Stomach (tissue), 9 donors: ENCODE measurements around the gene FOXD4L6. TPM values are rescaled to one million over a fixed set of nuclear protein-coding genes. Genes with fewer than 3 reads are reported as not detected.
"Not testable (repeated sequence)": the region's sequence is repeated elsewhere in the genome, so short reads cannot be mapped to it uniquely, and the experiment has no call there.

Experiments
- DNase-seq, 2 donors: peaks; one replicate each; pipeline versions ENCODE4 v3.0.0 to v3.0.0-alpha.2; 2013 to 2019
- H3K27ac ChIP-seq, 5 donors: fragments of 200-600 bp in 4 of 5; sonication (generic) in 4 of 5; one replicate each; pipeline ENCODE4 v1.5.1; 2013 to 2019; ENCODE audit warnings: mild to moderate bottlenecking in 1 of 5, moderate library complexity in 1 of 5
- H3K27me3 ChIP-seq, 3 donors: fragments of 200-600 bp; sonication (generic); one replicate each; pipeline ENCODE4 v1.5.1; 2017 to 2019; ENCODE audit warnings: mixed run types in 1 of 3
- H3K36me3 ChIP-seq, 4 donors: fragments of 200-600 bp; sonication (generic); 1 replicate in 3 of 4; 2 replicates in 1 of 4; pipeline ENCODE4 v1.5.1; 2016 to 2019
- H3K4me1 ChIP-seq, 4 donors: fragments of 200-600 bp; sonication (generic); one replicate each; pipeline ENCODE4 v1.5.1; 2016 to 2019
- H3K4me3 ChIP-seq, 4 donors: fragments of 200-600 bp; sonication (generic) in 3 of 4; one replicate each; pipeline ENCODE4 v1.5.1; 2016 to 2019; ENCODE audit warnings: mild to moderate bottlenecking in 1 of 4
- H3K9me3 ChIP-seq, 4 donors: fragments of 200-600 bp; sonication (generic); one replicate each; pipeline ENCODE4 v1.5.1; 2016 to 2019
- WGBS, 5 donors: extraction: QIAGEN DNeasy Blood & Tissue Kit in 3 of 5; methylation state at CpG; one replicate each; pipeline versions ENCODE4 v1.1.5 to v1.1.7; 2013 to 2018; 5-methylcytosine and 5-hydroxymethylcytosine counted together
- intact Hi-C: fragments of 100-400 bp; cut with DNase I; formaldehyde crosslinking; loops from one replicate; pipeline ENCODE4 v1.15.1; 2023; ENCODE audit warnings: low total_unique reads
- polyA plus RNA-seq, 3 donors: library from polyadenylated mRNA; stranded (reverse); fragments of 200-250 nt; gene quantifications; one replicate each; pipeline ENCODE4 v1.2.3, GENCODE V29; 2013
- total RNA-seq, 5 donors: library from RNA; depleted of rRNA; stranded (reverse); fragments of >200 nt; gene quantifications; one replicate each; pipeline versions ENCODE4 v1.1.0 to v1.2.3, GENCODE V29; 2014 to 2016
- donor health status: healthy with polysubstance abuse.
- donor health status: Bipolar disorder and iron deficiency.
- donor health status: healthy.

FOXD4L6 gene
- total and polyA plus RNA-seq, 8 donors, result 0.12 to 2.3 TPM; not detected in 6

- not testable (repeated sequence) for H3K36me3 ChIP-seq
- no CpG with 5 or more reads among the region's 5 CpGs for WGBS, 5 donors
These were observed 8.8 kb downstream of the FOXD4L6 start for GRCh38 chr9:41119719-41120118.

GRCh38 chr9:41119311-41119710 is 9.2 kb downstream of the FOXD4L6 start:
- H3K4me3 ChIP-seq, H3K36me3 ChIP-seq, H3K9me3 ChIP-seq, H3K27ac ChIP-seq, DNase-seq, intact Hi-C loops, H3K4me1 ChIP-seq: not testable (repeated sequence)
- H3K27me3 ChIP-seq, result peaks cover 0 to 16% (median 0%) of the 10 kb centered on the region in 3 donors
- 31 to 47% (median 42%) methylated on average over 7 of the region's 7 CpGs for WGBS, 5 donors

More at GRCh38 chr9:41119719-41120118, 8.8 kb downstream of the FOXD4L6 start:
- H3K9me3 ChIP-seq, H3K27ac ChIP-seq, intact Hi-C loops, DNase-seq, H3K4me3 ChIP-seq, H3K4me1 ChIP-seq: not testable (repeated sequence)
- H3K27me3 ChIP-seq, result peaks cover 0 to 20% (median 0%) of the 10 kb centered on the region in 3 donors

DNA sequence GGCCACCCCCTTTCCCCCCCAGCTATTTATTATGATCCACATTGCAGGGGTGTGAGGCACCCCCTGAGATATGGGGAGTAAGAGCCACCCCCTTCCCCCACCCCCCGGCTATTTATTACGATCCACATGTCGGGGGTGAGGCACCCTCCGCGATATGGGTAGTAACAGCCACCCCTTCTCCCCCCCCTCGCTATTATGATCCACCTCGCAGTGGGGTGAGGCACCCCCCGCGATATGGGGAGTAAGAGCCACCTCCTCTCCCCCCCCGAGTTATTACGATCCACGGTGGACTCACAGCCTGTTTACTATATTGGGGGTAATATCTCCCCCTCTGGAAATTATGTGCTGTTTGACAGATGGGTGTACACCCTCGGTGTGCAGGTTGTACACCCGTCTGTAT is 15.1 kb downstream of the FOXD4L6 start:
- H3K4me3 ChIP-seq, intact Hi-C loops, H3K4me1 ChIP-seq, H3K36me3 ChIP-seq, H3K27ac ChIP-seq, DNase-seq, H3K9me3 ChIP-seq: not testable (repeated sequence)
- peaks cover 0 to 21% (median 0%) of the 10 kb centered on the region in 3 donors for H3K27me3 ChIP-seq
- WGBS, 5 donors, result 29 to 64% (median 52%) methylated on average over 1 to 9 of the region's 14 CpGs; no CpG with 5 or more reads in 2 of the 5 donors

DNA sequence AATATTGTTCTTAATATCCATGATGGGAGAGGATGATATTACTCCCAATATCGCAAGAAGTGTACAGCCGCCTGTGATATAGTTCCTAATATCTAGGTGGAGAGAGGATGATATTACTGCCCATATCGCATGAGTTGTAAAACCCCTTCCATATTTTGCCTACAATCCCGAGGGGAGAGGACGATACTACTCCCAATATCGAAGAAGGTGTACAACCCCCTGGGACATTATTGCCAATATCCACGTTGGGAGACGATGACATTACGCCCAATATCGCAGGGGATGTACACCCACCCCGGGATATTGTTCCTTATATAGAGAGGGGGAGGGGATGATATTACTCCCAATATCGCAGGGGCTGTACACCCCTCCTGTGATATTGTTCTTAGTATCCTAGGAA is 17.1 kb downstream of the FOXD4L6 start:
- H3K27me3 ChIP-seq, result peaks cover 0 to 35% (median 9%) of the 10 kb centered on the region in 3 donors

DNA sequence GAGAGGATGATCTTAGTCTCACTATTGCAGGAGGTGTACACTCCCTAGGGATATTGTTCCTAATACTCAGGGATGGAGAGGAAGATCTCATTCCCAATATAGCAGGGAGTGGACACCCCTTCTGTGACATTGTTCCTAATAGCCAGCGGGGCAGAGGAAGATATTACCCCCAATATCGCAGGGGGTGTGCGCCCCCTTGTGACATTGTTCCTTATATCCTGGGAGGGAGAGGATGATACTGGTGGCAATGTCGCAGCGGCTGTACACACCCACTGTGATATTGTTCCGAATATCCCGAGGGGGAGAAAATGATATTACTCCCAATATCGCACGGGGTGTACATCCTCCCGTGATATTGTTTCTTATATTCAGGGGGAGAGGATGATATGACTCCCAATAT is 17.6 kb downstream of the FOXD4L6 start:
- H3K36me3 ChIP-seq, H3K4me3 ChIP-seq, intact Hi-C loops, DNase-seq, H3K4me1 ChIP-seq, H3K9me3 ChIP-seq, H3K27ac ChIP-seq: not testable (repeated sequence)
- WGBS, 5 donors, result 46 to 57% (median 47%) methylated on average over 7 to 9 of the region's 10 CpGs
- peaks cover 0 to 36% (median 9%) of the 10 kb centered on the region in 3 donors for H3K27me3 ChIP-seq

More for the DNA sequence above, 17.1 kb downstream of the FOXD4L6 start:
- 77 to 89% (median 80%) methylated on average over 11 to 12 of the region's 12 CpGs for WGBS, 5 donors
- H3K4me3 ChIP-seq, H3K27ac ChIP-seq, H3K4me1 ChIP-seq, intact Hi-C loops, H3K36me3 ChIP-seq, H3K9me3 ChIP-seq, DNase-seq: not testable (repeated sequence)

DNA sequence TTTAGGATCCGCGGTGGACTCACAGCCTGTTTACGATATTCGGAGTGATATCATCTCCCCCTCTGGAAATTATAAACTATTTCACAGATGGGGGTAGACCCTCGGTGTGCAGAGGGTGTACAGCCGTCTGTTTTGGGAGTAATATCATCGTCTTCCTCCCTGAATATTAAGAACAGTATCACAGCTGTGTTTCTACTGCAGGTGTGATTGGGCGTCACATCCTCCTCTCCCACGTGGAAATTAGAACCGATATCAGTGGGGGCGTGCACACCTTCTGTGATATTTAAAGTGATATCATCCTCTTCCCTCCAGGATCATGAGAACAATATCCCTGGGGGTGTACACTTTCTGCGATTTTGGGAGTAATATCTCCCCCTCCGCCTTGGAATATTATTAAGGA is 19.2 kb downstream of the FOXD4L6 start:
- H3K36me3 ChIP-seq, intact Hi-C loops, H3K4me3 ChIP-seq, H3K9me3 ChIP-seq, DNase-seq, H3K4me1 ChIP-seq, H3K27ac ChIP-seq: not testable (repeated sequence)
- WGBS, 5 donors, result 17 to 48% (median 23%) methylated on average over 4 to 7 of the region's 13 CpGs
- H3K27me3 ChIP-seq, result peaks cover 0 to 45% (median 12%) of the 10 kb centered on the region in 3 donors

DNA sequence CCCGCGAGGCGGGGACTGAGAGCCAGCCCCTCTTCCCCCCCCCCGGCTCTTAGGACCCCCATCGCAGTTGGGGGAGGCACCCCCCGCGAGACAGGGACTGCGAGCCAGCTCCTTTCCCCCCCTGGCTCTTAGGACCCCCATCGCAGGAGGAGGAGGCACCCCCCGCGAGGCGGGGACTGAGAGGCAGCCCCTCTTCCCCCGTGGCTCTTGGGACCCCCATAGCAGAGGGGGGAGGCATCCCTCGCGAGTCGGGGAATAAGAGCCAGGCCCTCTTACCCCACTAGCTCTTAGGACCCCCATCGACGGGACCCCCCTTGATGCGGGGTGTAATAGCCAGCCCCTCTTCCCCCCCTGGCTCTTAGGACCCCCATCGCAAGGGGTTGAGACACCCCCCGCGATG is 19.7 kb downstream of the FOXD4L6 start:
- H3K27ac ChIP-seq, H3K36me3 ChIP-seq, H3K4me3 ChIP-seq, DNase-seq, intact Hi-C loops, H3K4me1 ChIP-seq, H3K9me3 ChIP-seq: not testable (repeated sequence)
- 24 to 35% (median 26%) methylated on average over 9 to 10 of the region's 22 CpGs; no CpG with 5 or more reads in 2 of the 5 donors for WGBS, 5 donors
- H3K27me3 ChIP-seq, result peaks cover 0 to 40% (median 12%) of the 10 kb centered on the region in 3 donors

DNA sequence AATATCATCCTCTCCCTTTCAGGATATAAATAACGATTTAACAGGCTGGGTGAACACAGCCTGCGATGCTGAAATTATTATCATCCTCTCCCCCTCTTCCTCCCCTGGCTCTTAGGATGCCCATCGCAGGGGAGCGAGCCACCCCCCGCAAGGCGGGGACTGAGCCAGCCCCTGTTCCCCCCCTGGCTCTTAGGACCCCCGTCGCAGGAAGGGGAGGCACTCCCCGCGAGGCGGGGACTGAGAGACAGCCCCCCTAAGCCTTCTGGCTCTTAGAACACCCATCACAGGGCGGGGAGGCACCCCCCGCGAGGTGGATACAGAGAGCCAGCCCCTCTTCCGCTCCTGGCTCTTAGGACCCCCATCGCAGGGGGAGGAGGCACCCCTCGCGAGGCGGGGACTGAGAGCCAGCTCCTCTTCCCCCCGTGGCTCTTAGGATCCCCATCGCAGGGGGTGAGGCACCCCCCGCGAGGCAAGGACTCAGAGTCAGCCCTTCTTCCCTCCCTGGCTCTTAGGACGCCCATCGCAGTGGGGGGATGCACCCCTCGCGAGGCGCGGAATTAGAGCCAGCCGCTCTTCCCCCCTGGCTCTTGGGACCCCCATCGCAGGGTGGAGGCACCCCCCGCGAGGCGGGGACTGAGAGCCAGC is 21.9 kb downstream of the FOXD4L6 start:
- intact Hi-C loops, H3K4me3 ChIP-seq: not testable (repeated sequence)
- WGBS, 5 donors, result 24 to 30% (median 28%) methylated on average over 7 to 23 of the region's 34 CpGs; no CpG with 5 or more reads in 1 of the 5 donors

DNA sequence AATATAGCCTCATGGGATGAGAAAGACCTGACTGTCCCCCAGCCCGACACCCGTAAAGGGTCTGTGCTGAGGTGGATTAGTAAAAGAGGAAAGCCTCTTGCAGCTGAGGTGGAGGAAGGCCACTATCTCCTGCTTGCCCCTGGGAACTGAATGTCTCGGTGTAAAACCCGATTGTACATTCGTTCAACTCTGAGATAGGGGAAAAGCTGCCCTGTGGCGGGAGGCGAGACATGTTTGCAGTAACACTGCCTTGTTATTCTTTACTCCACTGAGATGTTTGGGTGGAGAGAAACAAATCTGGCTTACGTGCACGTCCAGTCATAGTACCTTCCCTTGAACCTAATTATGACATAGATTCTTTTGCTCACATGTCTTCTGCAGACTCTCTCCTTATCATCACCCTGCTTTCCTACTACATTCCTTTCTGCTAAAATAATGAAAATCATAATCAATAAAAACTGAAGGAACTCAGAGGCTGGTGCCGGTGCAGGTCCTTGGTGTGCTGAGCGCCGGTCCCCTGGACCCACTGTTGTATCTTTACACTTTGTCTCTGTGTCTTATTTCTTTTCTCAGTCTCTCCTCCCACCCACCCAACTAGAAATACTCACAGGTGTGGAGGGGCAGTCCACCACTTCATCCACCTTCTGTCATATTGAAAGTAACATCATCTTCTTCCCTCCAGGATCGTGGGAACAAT is 22.8 kb downstream of the FOXD4L6 start:
- DNase-seq, intact Hi-C loops, H3K36me3 ChIP-seq, H3K27ac ChIP-seq, H3K4me3 ChIP-seq, H3K4me1 ChIP-seq, H3K9me3 ChIP-seq: not testable (repeated sequence)
- WGBS, 5 donors, result 36 to 56% (median 51%) methylated on average over 3 to 10 of the region's 13 CpGs
- peaks cover 0 to 31% (median 12%) of the 10 kb centered on the region in 3 donors for H3K27me3 ChIP-seq

More for the DNA sequence above, 21.9 kb downstream of the FOXD4L6 start:
- H3K4me1 ChIP-seq, DNase-seq, H3K36me3 ChIP-seq, H3K27ac ChIP-seq, H3K9me3 ChIP-seq: not testable (repeated sequence)
- H3K27me3 ChIP-seq, result peaks cover 0 to 38% (median 12%) of the 10 kb centered on the region in 3 donors

DNA sequence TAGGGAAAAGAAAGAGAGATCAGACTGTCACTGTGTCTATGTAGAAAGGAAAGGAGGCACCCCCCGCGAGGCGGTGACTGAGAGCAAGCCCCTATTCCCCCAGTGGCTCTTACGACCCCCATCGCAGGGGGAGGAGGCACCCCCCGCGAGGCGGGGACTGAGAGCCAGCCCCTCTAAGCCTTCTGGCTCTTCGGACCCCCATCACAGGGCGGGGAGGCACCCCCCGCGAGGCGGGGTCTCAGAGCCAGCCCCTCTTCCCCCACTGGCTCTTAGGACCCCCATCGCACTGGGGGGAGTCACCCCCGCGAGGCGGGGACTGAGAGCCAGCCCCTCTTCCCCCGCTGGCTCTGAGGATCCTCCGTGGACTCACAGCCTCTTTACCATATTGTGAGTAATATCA is 23.9 kb downstream of the FOXD4L6 start:
- H3K27ac ChIP-seq, H3K4me3 ChIP-seq, H3K4me1 ChIP-seq, H3K36me3 ChIP-seq, DNase-seq, H3K9me3 ChIP-seq, intact Hi-C loops: not testable (repeated sequence)
- H3K27me3 ChIP-seq, result peaks cover 0 to 31% (median 12%) of the 10 kb centered on the region in 3 donors
- WGBS, 5 donors, result 18 to 48% (median 25%) methylated on average over 2 to 11 of the region's 19 CpGs

GRCh38 chr9:41100508-41100907 is 28.0 kb downstream of the FOXD4L6 start:
- DNase-seq, H3K4me1 ChIP-seq, H3K27ac ChIP-seq, H3K36me3 ChIP-seq, H3K9me3 ChIP-seq, H3K4me3 ChIP-seq, intact Hi-C loops, H3K27me3 ChIP-seq: not testable (repeated sequence)
- 61 to 77% (median 71%) methylated on average over 4 to 7 of the region's 7 CpGs for WGBS, 5 donors

DNA sequence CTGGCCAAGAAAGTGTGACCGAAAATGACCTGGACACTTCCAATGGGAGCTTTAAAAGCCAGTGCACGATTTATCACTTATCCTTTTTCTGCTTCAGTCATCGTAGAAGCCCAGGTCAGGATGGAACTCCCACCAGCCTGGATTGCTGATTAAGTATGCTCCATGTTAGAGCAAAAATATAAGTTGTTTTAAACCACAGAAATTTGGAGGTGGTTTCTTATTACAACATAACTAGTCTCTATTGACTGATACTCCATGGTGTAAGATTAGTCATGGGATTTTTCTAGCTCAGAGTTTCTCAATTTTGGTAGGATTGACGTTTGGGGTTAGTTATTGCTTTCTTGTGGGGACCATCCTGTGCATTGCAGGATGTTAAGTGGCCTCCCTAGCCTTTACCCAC is 29.7 kb downstream of the FOXD4L6 start:
- H3K4me1 ChIP-seq, H3K27ac ChIP-seq, intact Hi-C loops, H3K27me3 ChIP-seq, H3K36me3 ChIP-seq, H3K9me3 ChIP-seq, H3K4me3 ChIP-seq, DNase-seq: not testable (repeated sequence)
- 49 to 60% (median 50%) methylated on average over 4 of the region's 4 CpGs for WGBS, 5 donors
